NCI-H1105 (cell line): ENCODE data around the gene LRTM1.

Source experiments
- DNase-seq: peaks from one replicate; lab custom pipeline; 2025; lab: John Stamatoyannopoulos, UW

Gene LRTM1

GRCh38 chr3:54940971-54941370, 13.1 kb upstream of the LRTM1 start:
- no peak for DNase-seq

- DNase-seq: no peak
These were observed 11.9 kb upstream of the LRTM1 start for GRCh38 chr3:54939557-54940300.

- no peak for DNase-seq
These were observed 8.7 kb upstream of the LRTM1 start for GRCh38 chr3:54936561-54936960.

- no peak for DNase-seq
These were observed 8.0 kb upstream of the LRTM1 start for GRCh38 chr3:54935869-54936268.

GRCh38 chr3:54932606-54933005, 4.7 kb upstream of the LRTM1 start:
- no peak for DNase-seq

GRCh38 chr3:54931182-54931581, 3.3 kb upstream of the LRTM1 start:
- DNase-seq: no peak

- DNase-seq: no peak
These were observed 9.3 kb downstream of the LRTM1 start for GRCh38 chr3:54918516-54918915.

- DNase-seq: no peak
These were observed 10.0 kb downstream of the LRTM1 start for GRCh38 chr3:54917862-54918261.

- no peak for DNase-seq
These were observed 10.7 kb downstream of the LRTM1 start for GRCh38 chr3:54917174-54917573.

- no peak for DNase-seq
These were observed 11.1 kb downstream of the LRTM1 start for GRCh38 chr3:54916732-54917131.

GRCh38 chr3:54915976-54916375, 11.9 kb downstream of the LRTM1 start:
- DNase-seq: no peak

- DNase-seq: no peak
These were observed 12.7 kb downstream of the LRTM1 start for GRCh38 chr3:54915181-54915580.

GRCh38 chr3:54914180-54914579, 13.7 kb downstream of the LRTM1 start:
- no peak for DNase-seq

- DNase-seq: no peak
These were observed 18.7 kb downstream of the LRTM1 start for GRCh38 chr3:54909191-54909590.

GRCh38 chr3:54906763-54907162, 21.1 kb downstream of the LRTM1 start:
- no peak for DNase-seq

- no peak for DNase-seq
These were observed 21.9 kb downstream of the LRTM1 start for GRCh38 chr3:54905920-54906319.

GRCh38 chr3:54905261-54905888, 22.5 kb downstream of the LRTM1 start:
- no peak for DNase-seq

- DNase-seq: no peak
These were observed 25.8 kb downstream of the LRTM1 start for GRCh38 chr3:54901906-54902685.

GRCh38 chr3:54900838-54901591, 26.8 kb downstream of the LRTM1 start:
- DNase-seq: no peak

- no peak for DNase-seq
These were observed 28.6 kb downstream of the LRTM1 start for GRCh38 chr3:54899273-54899672.

- DNase-seq: no peak
These were observed 30.7 kb downstream of the LRTM1 start for GRCh38 chr3:54897028-54897711.

GRCh38 chr3:54895613-54896012, 32.2 kb downstream of the LRTM1 start:
- no peak for DNase-seq
